MG63 (cell line): Measurements from ENCODE around the gene NOC3L. TPM values are rescaled to one million over a fixed set of nuclear protein-coding genes. Genes with fewer than 3 reads are reported as not detected.
"Not testable (repeated sequence)": the region's sequence is repeated elsewhere in the genome, so short reads cannot be mapped to it uniquely, and the experiment has no call there.

Source experiments
- DNase-seq: peaks from one replicate; pipeline ENCODE4 v3.0.0-alpha.2; 2020
- H3K27me3 ChIP-seq: fragments of 250-450 bp; sonication (Bioruptor Pico); 2 replicates; pipeline ENCODE4 v1.5.1; 2020; ENCODE audit warnings: mild to moderate bottlenecking, moderate library complexity
- H3K36me3 ChIP-seq: fragments of 250-450 bp; sonication (Bioruptor Pico); 2 replicates; pipeline ENCODE4 v1.5.1; 2020; ENCODE audit warnings: mild to moderate bottlenecking, moderate library complexity
- H3K4me3 ChIP-seq: fragments of 250-450 bp; sonication (Bioruptor Pico); 2 replicates; pipeline ENCODE4 v1.5.1; 2020; ENCODE audit warnings: mild to moderate bottlenecking, moderate library complexity
- H3K9me3 ChIP-seq: fragments of 250-450 bp; sonication (Bioruptor Pico); 2 replicates; pipeline ENCODE4 v1.5.1; 2020; ENCODE audit warnings: mild to moderate bottlenecking, moderate library complexity
- total RNA-seq: library from RNA; depleted of rRNA; stranded (reverse); fragments of >200 nt; shearing (Covaris generic); gene quantifications from 2 replicates; pipeline ENCODE4 v1.2.3, GENCODE V29; 2014; ENCODE audit warnings: low replicate concordance; rRNA removed

The NOC3L gene
- 43.1 and 56.0 TPM in 2 replicates for total RNA-seq

GRCh38 chr10:94362360-94363250 lies at the start of gene NOC3L:
Gene NOC3L (minus strand): TSS chr10:94362939. CDS start chr10:94362838, 101 bp downstream.
- DNase-seq = peak; percentile 97
- peaks cover 35% of the 10 kb centered on the region for H3K36me3 ChIP-seq
- peak within 1 kb of the TSS; percentile 91 for H3K4me3 ChIP-seq
- H3K27me3 ChIP-seq = no peaks in the 10 kb centered on the region
- no peaks in the 10 kb centered on the region for H3K9me3 ChIP-seq

- Histone ChIP-seq H3K36me3 (no peaks in the 10 kb centered on the region), H3K4me3 (no peak overlapping the region), H3K9me3 (no peaks in the 10 kb centered on the region), H3K27me3 (no peaks in the 10 kb centered on the region)
- no peak for DNase-seq
These were observed 49.7 kb upstream of the NOC3L start for GRCh38 chr10:94412449-94412848.

- Histone ChIP-seq H3K9me3 (no peaks in the 10 kb centered on the region), H3K27me3 (no peaks in the 10 kb centered on the region), H3K4me3 (no peak overlapping the region), H3K36me3 (no peaks in the 10 kb centered on the region)
- no peak for DNase-seq
These were observed 48.6 kb upstream of the NOC3L start for GRCh38 chr10:94411304-94411703.

GRCh38 chr10:94409021-94409657 lies 46.4 kb upstream of the NOC3L start:
- H3K27me3 ChIP-seq = no peaks in the 10 kb centered on the region
- H3K36me3 ChIP-seq = no peaks in the 10 kb centered on the region
- no peak overlapping the region for H3K4me3 ChIP-seq
- no peaks in the 10 kb centered on the region for H3K9me3 ChIP-seq
- DNase-seq = no peak

GRCh38 chr10:94407668-94408067 lies 44.9 kb upstream of the NOC3L start:
- H3K27me3 ChIP-seq = no peaks in the 10 kb centered on the region
- no peaks in the 10 kb centered on the region for H3K9me3 ChIP-seq
- no peak for DNase-seq
- H3K4me3 ChIP-seq = no peak overlapping the region
- H3K36me3 ChIP-seq = no peaks in the 10 kb centered on the region

GRCh38 chr10:94405406-94405805 lies 42.7 kb upstream of the NOC3L start:
- Histone ChIP-seq H3K9me3 (no peaks in the 10 kb centered on the region), H3K27me3 (no peaks in the 10 kb centered on the region), H3K36me3 (no peaks in the 10 kb centered on the region), H3K4me3 (no peak overlapping the region)
- no peak for DNase-seq

- Histone ChIP-seq H3K27me3 (no peaks in the 10 kb centered on the region), H3K9me3 (no peaks in the 10 kb centered on the region), H3K36me3 (no peaks in the 10 kb centered on the region), H3K4me3 (peak overlapping the region; percentile 91)
- DNase-seq = peak; percentile 71
These were observed 40.9 kb upstream of the NOC3L start for GRCh38 chr10:94403380-94404213.

GRCh38 chr10:94402843-94403379 lies 40.2 kb upstream of the NOC3L start:
- peak; percentile 42 for DNase-seq
- Histone ChIP-seq H3K27me3 (no peaks in the 10 kb centered on the region), H3K36me3 (no peaks in the 10 kb centered on the region), H3K9me3 (no peaks in the 10 kb centered on the region), H3K4me3 (peak overlapping the region; percentile 91)

- H3K36me3 ChIP-seq = no peaks in the 10 kb centered on the region
- DNase-seq = peak; percentile 92
- peak within 1 kb of the TSS; percentile 91 for H3K4me3 ChIP-seq
- no peaks in the 10 kb centered on the region for H3K27me3 ChIP-seq
- H3K9me3 ChIP-seq = no peaks in the 10 kb centered on the region
These were observed 39.6 kb upstream of the NOC3L start, which contains the start of gene TBC1D12 for GRCh38 chr10:94402204-94402842. Gene TBC1D12 (plus strand): TSS chr10:94402541. CDS start chr10:94402614, 73 bp downstream.

- Histone ChIP-seq H3K27me3 (no peaks in the 10 kb centered on the region), H3K36me3 (no peaks in the 10 kb centered on the region), H3K4me3 (no peak overlapping the region), H3K9me3 (no peaks in the 10 kb centered on the region)
- DNase-seq = no peak
These were observed 36.0 kb upstream of the NOC3L start for GRCh38 chr10:94398762-94399161.

GRCh38 chr10:94397549-94398370 lies 35.0 kb upstream of the NOC3L start:
- no peaks in the 10 kb centered on the region for H3K9me3 ChIP-seq
- DNase-seq = no peak
- no peak overlapping the region for H3K4me3 ChIP-seq

GRCh38 chr10:94392117-94392516 lies 29.4 kb upstream of the NOC3L start:
- H3K9me3 ChIP-seq, H3K36me3 ChIP-seq, DNase-seq, H3K4me3 ChIP-seq, H3K27me3 ChIP-seq: not testable (repeated sequence)

More at GRCh38 chr10:94397549-94398370, 35.0 kb upstream of the NOC3L start:
- Histone ChIP-seq H3K36me3 (no peaks in the 10 kb centered on the region), H3K27me3 (no peaks in the 10 kb centered on the region)

GRCh38 chr10:94385733-94386132 lies 23.0 kb upstream of the NOC3L start:
- not testable (repeated sequence) for H3K9me3 ChIP-seq, DNase-seq, H3K36me3 ChIP-seq, H3K4me3 ChIP-seq, H3K27me3 ChIP-seq

- no peaks in the 10 kb centered on the region for H3K27me3 ChIP-seq
- DNase-seq = no peak
- no peak overlapping the region for H3K4me3 ChIP-seq
- H3K36me3 ChIP-seq = no peaks in the 10 kb centered on the region
- H3K9me3 ChIP-seq = no peaks in the 10 kb centered on the region
These were observed 20.8 kb upstream of the NOC3L start for GRCh38 chr10:94383530-94383929.

- no peaks in the 10 kb centered on the region for H3K27me3 ChIP-seq
- no peak overlapping the region for H3K4me3 ChIP-seq
- no peaks in the 10 kb centered on the region for H3K36me3 ChIP-seq
- H3K9me3 ChIP-seq = no peaks in the 10 kb centered on the region
- DNase-seq = no peak
These were observed 14.1 kb upstream of the NOC3L start for GRCh38 chr10:94376865-94377264.
